IMR-90 (cell line): Measurements from ENCODE around the gene CAPZA1. TPM values are rescaled to one million over a fixed set of nuclear protein-coding genes. Genes with fewer than 3 reads are reported as not detected.

Experiments
- ATAC-seq: fragments of 200-7000 bp; cut with Tn5 transposase; 2 replicates; pipeline ENCODE4 v1.9.1; 2020; ENCODE audit warnings: low read depth, mild to moderate bottlenecking, moderate library complexity
- BruUV-seq: library from RNA; stranded (reverse); fragments of 400-500 nt; replicated peaks from 2 replicates; lab custom pipeline; 2021; lab: Mats Ljungman, UMichigan
- CTCF ChIA-PET: fragments of 300-600 bp; formaldehyde crosslinking; extraction: SDS; loops from one replicate; lab custom pipeline; 2021; ENCODE audit warnings: antibody characterized with exemption; lab: Yijun Ruan, JAX
- POLR2A ChIA-PET: fragments of 300-600 bp; sonication (Branson Sonifier 250); formaldehyde crosslinking; loops from one replicate; lab custom pipeline; 2022; ENCODE audit warnings: antibody characterized with exemption; ENCODE audit not compliant: unreplicated experiment; lab: Charles Lee
- DNase-seq: peaks from one replicate; pipeline ENCODE4 v3.0.0; 2013
- H2AFZ ChIP-seq: replicated peaks from 2 replicates; pipeline ENCODE3; 2013; ENCODE audit warnings: low read length, mild to moderate bottlenecking; ENCODE audit not compliant: poor library complexity
- H2AK5ac ChIP-seq: 2 replicates; pipeline ENCODE4 v1.6.1; 2013; ENCODE audit warnings: low read depth, low read length, inconsistent platforms
- H2AK9ac ChIP-seq: replicated peaks from 2 replicates; pipeline ENCODE3; 2013; ENCODE audit warnings: mild to moderate bottlenecking, low read depth, low read length, moderate library complexity; ENCODE audit not compliant: poor library complexity
- H2BK120ac ChIP-seq: 2 replicates; pipeline ENCODE4 v1.6.1; 2013; ENCODE audit warnings: low read depth, low read length, inconsistent platforms
- H2BK15ac ChIP-seq: 3 replicates; pipeline ENCODE4 v1.6.1; 2013; ENCODE audit warnings: low read depth, low read length, inconsistent platforms
- H2BK20ac ChIP-seq: 2 replicates; pipeline ENCODE4 v1.6.1; 2013; ENCODE audit warnings: low read depth, mild to moderate bottlenecking, inconsistent platforms, low read length, moderate library complexity
- H2BK5ac ChIP-seq: 2 replicates; pipeline ENCODE4 v1.6.1; 2013; ENCODE audit warnings: mild to moderate bottlenecking, low read depth, low read length, inconsistent platforms; ENCODE audit not compliant: poor library complexity, severe bottlenecking
- H3K14ac ChIP-seq: replicated peaks from 2 replicates; pipeline ENCODE4 v1.6.1; 2013; ENCODE audit warnings: low read depth, low read length, inconsistent platforms
- H3K18ac ChIP-seq: 2 replicates; pipeline ENCODE4 v1.6.1; 2013; ENCODE audit warnings: low read depth, low read length, control low read depth
- H3K23ac ChIP-seq: 2 replicates; pipeline ENCODE4 v1.6.1; 2013; ENCODE audit warnings: low read depth, low read length, inconsistent platforms
- H3K27ac ChIP-seq: 2 replicates; pipeline ENCODE4 v1.5.1; 2013; ENCODE audit warnings: mild to moderate bottlenecking, control low read depth, low read length; ENCODE audit not compliant: insufficient read depth
- H3K27me3 ChIP-seq: 2 replicates; pipeline ENCODE4 v1.6.1; 2013; ENCODE audit warnings: low read length; ENCODE audit not compliant: control insufficient read depth, insufficient read depth
- H3K36me3 ChIP-seq: 2 replicates; pipeline ENCODE4 v1.6.1; 2013; ENCODE audit warnings: low read length, mixed read lengths; ENCODE audit not compliant: control insufficient read depth, insufficient read depth
- H3K4ac ChIP-seq: 2 replicates; pipeline ENCODE4 v1.6.1; 2013; ENCODE audit warnings: low read depth, low read length, inconsistent platforms
- H3K4me1 ChIP-seq: 2 replicates; pipeline ENCODE4 v1.6.1; 2013; ENCODE audit warnings: low read length, mixed read lengths; ENCODE audit not compliant: control insufficient read depth, insufficient read depth
- H3K4me2 ChIP-seq: 2 replicates; pipeline ENCODE4 v1.6.1; 2013; ENCODE audit warnings: low read depth, mild to moderate bottlenecking, control low read depth, low read length, moderate library complexity
- H3K4me3 ChIP-seq: 2 replicates; pipeline ENCODE4 v1.5.1; 2013; ENCODE audit warnings: low read depth, mild to moderate bottlenecking, control low read depth, low read length, moderate library complexity; ENCODE audit not compliant: insufficient read depth
- H3K56ac ChIP-seq: 2 replicates; pipeline ENCODE4 v1.6.1; 2013; ENCODE audit warnings: low read length, inconsistent platforms; ENCODE audit not compliant: insufficient read depth; ENCODE audit errors: extremely low read depth
- H3K79me1 ChIP-seq, 2 experiments: 2 replicates each; pipeline ENCODE4 v1.6.1; 2013; ENCODE audit warnings: low read length in 2 of 2, inconsistent platforms in 1 of 2, low read depth in 1 of 2
- H3K9ac ChIP-seq: 2 replicates; pipeline ENCODE4 v1.6.1; 2013; ENCODE audit warnings: low read depth, low read length, control low read depth
- H3K9me1 ChIP-seq: 2 replicates; pipeline ENCODE4 v1.6.1; 2013; ENCODE audit warnings: low read length, inconsistent platforms; ENCODE audit not compliant: insufficient read depth
- H3K9me3 ChIP-seq: 2 replicates; pipeline ENCODE4 v1.6.1; 2013; ENCODE audit warnings: low read length; ENCODE audit not compliant: control insufficient read depth, insufficient read depth
- H4K20me1 ChIP-seq: 2 replicates; pipeline ENCODE4 v1.6.1; 2013; ENCODE audit warnings: low read length, inconsistent platforms; ENCODE audit not compliant: insufficient read depth
- H4K5ac ChIP-seq: 2 replicates; pipeline ENCODE4 v1.6.1; 2013; ENCODE audit warnings: mild to moderate bottlenecking, low read depth, low read length, control low read depth
- H4K8ac ChIP-seq, 2 experiments: 2 replicates each; pipeline ENCODE4 v1.6.1; 2013; ENCODE audit warnings: low read depth in 2 of 2, low read length in 2 of 2, control low read depth in 1 of 2, inconsistent platforms in 1 of 2
- H4K91ac ChIP-seq: 2 replicates; pipeline ENCODE4 v1.6.1; 2013; ENCODE audit warnings: low read depth, low read length, inconsistent platforms; ENCODE audit not compliant: insufficient read depth
- BHLHE40 ChIP-seq: fragments of 150-350 bp; IDR thresholded peaks from 2 replicates; pipeline ENCODE4 v1.6.1; 2016; ENCODE audit warnings: mild to moderate bottlenecking, low read depth, low read length
- CEBPB ChIP-seq: IDR thresholded peaks from 2 replicates; pipeline ENCODE4 v1.6.1; 2012; ENCODE audit warnings: low read depth, low read length, improper control_type of control experiment
- CHD1 ChIP-seq: IDR thresholded peaks from 2 replicates; pipeline ENCODE4 v1.6.1; 2012; ENCODE audit warnings: low read depth, low read length, improper control_type of control experiment
- ELK1 ChIP-seq: fragments of 150-350 bp; IDR thresholded peaks from 2 replicates; pipeline ENCODE4 v1.6.1; 2016; ENCODE audit warnings: low read depth, mild to moderate bottlenecking, low read length, moderate library complexity, borderline replicate concordance
- FOS ChIP-seq: fragments of 150-350 bp; IDR thresholded peaks from 2 replicates; pipeline ENCODE4 v1.6.1; 2016; ENCODE audit warnings: low read depth, low read length
- MAFK ChIP-seq: IDR thresholded peaks from 2 replicates; pipeline ENCODE4 v1.6.1; 2012; ENCODE audit warnings: low read depth, low read length, improper control_type of control experiment
- MAZ ChIP-seq: IDR thresholded peaks from 2 replicates; pipeline ENCODE4 v1.6.1; 2012; ENCODE audit warnings: low read depth, mild to moderate bottlenecking, low read length, improper control_type of control experiment, moderate library complexity, borderline replicate concordance
- MXI1 ChIP-seq: IDR thresholded peaks from 2 replicates; pipeline ENCODE4 v1.6.1; 2012; ENCODE audit warnings: low read depth, mild to moderate bottlenecking, low read length, moderate library complexity, borderline replicate concordance
- NFE2L2 ChIP-seq: fragments of 150-350 bp; IDR thresholded peaks from 2 replicates; pipeline ENCODE4 v1.6.1; 2016; ENCODE audit warnings: low read depth, mild to moderate bottlenecking, low read length
- POLR2A ChIP-seq: IDR thresholded peaks from 2 replicates; pipeline ENCODE4 v1.6.1; 2012; ENCODE audit warnings: mild to moderate bottlenecking, low read depth, low read length
- RAD21 ChIP-seq: IDR thresholded peaks from 2 replicates; pipeline ENCODE4 v1.6.1; 2012; ENCODE audit warnings: low read length, improper control_type of control experiment
- RCOR1 ChIP-seq: IDR thresholded peaks from 2 replicates; pipeline ENCODE4 v1.6.1; 2012; ENCODE audit warnings: mild to moderate bottlenecking, low read length, improper control_type of control experiment; ENCODE audit not compliant: insufficient replicate concordance
- RFX5 ChIP-seq: IDR thresholded peaks from 2 replicates; pipeline ENCODE4 v1.8.0; 2012; ENCODE audit warnings: low read depth, mild to moderate bottlenecking, low read length, moderate library complexity
- SMC3 ChIP-seq: fragments of 150-350 bp; IDR thresholded peaks from 2 replicates; pipeline ENCODE4 v1.6.1; 2016; ENCODE audit warnings: low read depth, mild to moderate bottlenecking, antibody characterized with exemption, low read length, moderate library complexity
- USF2 ChIP-seq: fragments of 150-350 bp; IDR thresholded peaks from 2 replicates; pipeline ENCODE4 v1.6.1; 2017; ENCODE audit warnings: mild to moderate bottlenecking, antibody characterized with exemption, low read length, low read depth
- WGBS, 2 experiments: methylation state at CpG; one replicate each; pipeline versions ENCODE4 v1.1.5 to v1.1.7; 2013; ENCODE audit warnings: missing lambda C conversion rate in 2 of 2; ENCODE audit not compliant: insufficient read length in 1 of 2; ENCODE audit errors: extremely low coverage in 2 of 2; 5-methylcytosine and 5-hydroxymethylcytosine counted together
- dilution Hi-C: fragments of 300-500 bp; cut with HindIII; formaldehyde crosslinking; loops from one replicate; pipeline ENCODE4 v1.14.3; 2018; ENCODE audit warnings: low sequenced_read_pairs; ENCODE audit not compliant: unreplicated experiment
- in situ Hi-C: fragments of 300-500 bp; cut with MboI; formaldehyde crosslinking; loops from 3 replicates; pipeline ENCODE4 v1.14.3; 2019; ENCODE audit warnings: low sequenced_read_pairs, inconsistent platforms, mixed read lengths
- intact Hi-C: fragments of 100-400 bp; cut with micrococcal nuclease; formaldehyde crosslinking; loops from 2 replicates; pipeline ENCODE4 v1.10.0; 2022
- polyA plus RNA-seq, 3 experiments: library from polyadenylated mRNA; depleted of rRNA; stranded (reverse); fragments of >200 nt; gene quantifications; 2 replicates each; pipeline ENCODE4 v1.2.3, GENCODE V29; 2012; ENCODE audit warnings: low replicate concordance in 1 of 3
- total RNA-seq: library from RNA; depleted of rRNA; stranded (reverse); fragments of >200 nt; gene quantifications from 2 replicates; pipeline ENCODE4 v1.2.3, GENCODE V29; 2012
- TF ChIP-seq, protein P1 (sequence below): conservative IDR thresholded peaks from 2 replicates; pipeline ENCODE4 v1.5.1; 2012; ENCODE audit warnings: mild to moderate bottlenecking, low read depth, low read length, improper control_type of control experiment

Gene CAPZA1
- total and polyA plus RNA-seq, 2 of the 4 experiments (the other 2 are of a cell fraction), result 108 to 262 TPM

GRCh38 chr1:112603541-112603940 lies 16.1 kb upstream of the CAPZA1 start:
- Histone ChIP-seq H3K79me1 (peaks cover 4 to 5% of the 10 kb centered on the region in 2 experiments; a peak in 1 of 4 replicates), H3K4me2 (no peak overlapping the region), H3K36me3 (peaks cover 26% of the 10 kb centered on the region), H3K9ac (no peak overlapping the region), H2AK5ac (no peak overlapping the region), H2BK5ac (no peak overlapping the region), H2BK20ac (no peak overlapping the region), H2AFZ (no peak overlapping the region), H3K4me1 (no peaks in the 10 kb centered on the region), H3K23ac (no peak overlapping the region), H4K8ac (no peak overlapping the region), H2BK120ac (no peak overlapping the region), H4K91ac (no peak overlapping the region), H3K4me3 (no peak overlapping the region), H4K5ac (no peak overlapping the region), H4K20me1 (no peaks in the 10 kb centered on the region), H3K9me1 (no peaks in the 10 kb centered on the region), H3K4ac (no peak overlapping the region), H2AK9ac (no peak overlapping the region), H3K56ac (no peak overlapping the region), H3K27ac (no peak overlapping the region), H3K27me3 (no peaks in the 10 kb centered on the region), H3K18ac (no peak overlapping the region), H2BK15ac (no peak overlapping the region), H3K14ac (no peak overlapping the region), H3K9me3 (no peaks in the 10 kb centered on the region)
- intact Hi-C loops (no loop called here), in situ Hi-C loops (no loop called here), dilution Hi-C loops (no loop called here)
- DNase-seq (no peak), ATAC-seq (no peak)
- ChIA-PET CTCF (interaction anchor here (0.6 to 1.0 kb wide), 2 partner anchors 102 to 137 kb away, joined by 3 read pairs; no protein-coding TSS in a partner anchor), POLR2A (no interaction called here)
- TF ChIP-seq SMC3, result no peak
- TF ChIP-seq FOS, result no peak
- TF ChIP-seq, protein P1, sequence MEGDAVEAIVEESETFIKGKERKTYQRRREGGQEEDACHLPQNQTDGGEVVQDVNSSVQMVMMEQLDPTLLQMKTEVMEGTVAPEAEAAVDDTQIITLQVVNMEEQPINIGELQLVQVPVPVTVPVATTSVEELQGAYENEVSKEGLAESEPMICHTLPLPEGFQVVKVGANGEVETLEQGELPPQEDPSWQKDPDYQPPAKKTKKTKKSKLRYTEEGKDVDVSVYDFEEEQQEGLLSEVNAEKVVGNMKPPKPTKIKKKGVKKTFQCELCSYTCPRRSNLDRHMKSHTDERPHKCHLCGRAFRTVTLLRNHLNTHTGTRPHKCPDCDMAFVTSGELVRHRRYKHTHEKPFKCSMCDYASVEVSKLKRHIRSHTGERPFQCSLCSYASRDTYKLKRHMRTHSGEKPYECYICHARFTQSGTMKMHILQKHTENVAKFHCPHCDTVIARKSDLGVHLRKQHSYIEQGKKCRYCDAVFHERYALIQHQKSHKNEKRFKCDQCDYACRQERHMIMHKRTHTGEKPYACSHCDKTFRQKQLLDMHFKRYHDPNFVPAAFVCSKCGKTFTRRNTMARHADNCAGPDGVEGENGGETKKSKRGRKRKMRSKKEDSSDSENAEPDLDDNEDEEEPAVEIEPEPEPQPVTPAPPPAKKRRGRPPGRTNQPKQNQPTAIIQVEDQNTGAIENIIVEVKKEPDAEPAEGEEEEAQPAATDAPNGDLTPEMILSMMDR, result no peak
- no peak for TF ChIP-seq ELK1
- TF ChIP-seq BHLHE40, result no peak
- TF ChIP-seq RCOR1, result no peak
- TF ChIP-seq RFX5, result no peak
- no peak for TF ChIP-seq MAZ
- no peak for TF ChIP-seq CEBPB
- TF ChIP-seq MXI1, result no peak
- no peak for TF ChIP-seq MAFK
- no peak for TF ChIP-seq POLR2A
- no peak for TF ChIP-seq RAD21
- no peak for TF ChIP-seq USF2
- TF ChIP-seq NFE2L2, result no peak
- TF ChIP-seq CHD1, result no peak
- no CpG with 5 or more reads among the region's 1 CpG for WGBS, 2 experiments
- no TSS peak for BruUV-seq
